Occipital lobe (tissue), 2 donors: ENCODE measurements around the gene THEM4. TPM values are rescaled to one million over a fixed set of nuclear protein-coding genes. Genes with fewer than 3 reads are reported as not detected.
"Not testable (repeated sequence)": the region's sequence is repeated elsewhere in the genome, so short reads cannot be mapped to it uniquely, and the experiment has no call there.

Source experiments
- DNase-seq: peaks from one replicate; lab custom pipeline; 2025; lab: John Stamatoyannopoulos, UW
- total RNA-seq: library from RNA; depleted of rRNA; stranded (reverse); fragments of >200 nt; gene quantifications from one replicate; pipeline ENCODE4 v1.2.3, GENCODE V29; 2014

Gene THEM4
- total RNA-seq, 1 donor from 2014 or later = 2.0 TPM

DNA sequence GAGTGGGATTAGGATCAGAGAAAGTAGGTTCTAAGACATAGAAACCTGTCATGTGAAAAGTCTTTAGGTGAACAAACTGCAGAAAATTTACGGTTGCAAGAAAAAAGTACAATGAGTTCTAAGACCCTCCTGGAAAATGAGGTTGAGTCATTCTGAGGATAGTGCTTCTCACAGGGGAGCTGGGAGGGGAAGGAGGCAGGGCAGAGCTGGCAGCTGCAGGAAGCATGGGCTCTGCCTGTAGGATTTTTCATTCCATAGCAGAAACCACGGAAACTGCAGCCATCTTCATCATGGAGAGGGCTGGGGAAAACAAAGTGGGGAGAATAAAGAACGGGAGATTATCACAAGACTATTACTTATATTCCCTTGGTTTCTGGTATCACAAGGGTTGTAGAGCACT lies 25.8 kb upstream of the THEM4 start:
- DNase-seq = no peak

DNA sequence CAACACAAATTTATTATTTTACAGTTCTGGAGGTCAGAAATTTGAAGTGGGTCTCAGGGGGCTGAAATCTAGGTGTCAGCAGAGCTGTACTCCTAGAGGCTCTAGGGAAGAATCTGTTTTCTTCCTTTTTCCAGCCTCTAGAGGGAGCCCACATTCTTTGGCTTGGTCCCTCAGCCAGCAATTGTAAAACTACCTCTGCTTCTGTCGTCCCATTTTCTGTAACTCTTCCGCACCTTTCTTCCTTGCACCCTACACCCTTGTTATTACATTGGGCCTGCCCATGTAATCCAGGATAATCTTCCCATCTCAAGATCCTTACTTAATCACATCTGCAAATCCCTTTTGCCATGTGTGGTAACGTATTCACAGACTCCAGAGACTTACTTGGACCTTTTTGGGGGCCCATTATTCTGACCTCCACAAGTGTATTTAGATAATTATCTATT lies 24.8 kb upstream of the THEM4 start:
- no peak for DNase-seq

DNA sequence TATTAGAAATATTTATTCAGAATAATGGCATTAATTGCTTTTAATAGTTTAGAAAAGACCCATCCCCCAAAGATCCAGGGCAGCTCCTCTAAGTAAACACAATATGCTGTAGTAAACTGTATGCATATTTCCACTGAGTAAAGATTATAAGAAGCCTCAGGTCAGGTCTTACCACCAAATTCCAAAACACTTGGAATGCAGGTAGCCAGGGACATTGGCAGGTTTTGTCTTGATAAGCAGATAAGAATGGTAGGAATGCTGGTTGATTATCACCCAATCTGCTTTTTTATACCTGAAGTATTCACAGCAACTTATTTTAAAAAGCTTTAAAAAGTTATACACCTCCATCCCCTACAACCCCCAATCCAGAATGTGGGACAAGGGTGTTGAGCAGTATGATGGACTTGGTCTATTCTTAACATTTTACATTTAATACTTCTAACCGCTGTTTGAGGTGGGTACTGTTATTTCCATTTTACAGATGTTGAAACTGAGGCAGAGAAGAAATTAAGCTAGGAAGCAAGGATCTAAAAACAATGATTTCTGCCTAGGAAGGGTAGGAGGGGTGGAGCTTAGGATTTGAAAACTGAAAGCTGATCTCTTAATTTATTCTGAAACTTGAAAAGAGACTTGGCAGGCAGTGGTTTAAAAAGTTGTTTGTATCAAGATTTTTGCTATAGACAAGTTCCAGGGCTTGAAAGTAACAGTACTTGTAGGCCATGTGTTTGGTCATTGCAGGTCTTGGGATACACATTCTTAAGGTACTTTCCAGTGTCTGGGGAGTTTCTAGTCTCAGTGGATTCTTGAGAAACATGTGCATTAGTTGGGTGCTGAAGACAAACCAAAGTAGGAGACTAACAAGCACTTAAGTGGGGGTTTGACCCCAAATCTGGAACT lies 15.6 kb upstream of the THEM4 start:
- no peak for DNase-seq

DNA sequence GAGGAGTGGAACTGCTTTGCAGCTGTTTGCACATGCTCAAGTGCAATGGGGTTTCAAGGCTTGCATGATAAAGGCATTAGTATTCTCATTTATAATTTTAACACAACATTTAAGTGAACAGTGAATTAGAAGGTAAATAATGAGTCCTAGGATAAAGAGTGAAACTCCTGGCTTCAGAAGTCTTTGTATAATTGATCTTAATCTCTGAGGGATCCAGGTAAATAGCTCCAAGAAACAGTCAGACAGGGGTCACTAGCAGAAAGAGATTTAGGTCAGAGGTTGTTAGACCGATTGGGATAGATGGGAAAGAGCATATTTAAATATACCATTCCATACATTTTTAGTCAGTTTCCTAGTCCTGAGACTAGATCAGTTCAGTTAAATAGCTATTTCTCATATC lies 14.1 kb upstream of the THEM4 start:
- no peak for DNase-seq

DNA sequence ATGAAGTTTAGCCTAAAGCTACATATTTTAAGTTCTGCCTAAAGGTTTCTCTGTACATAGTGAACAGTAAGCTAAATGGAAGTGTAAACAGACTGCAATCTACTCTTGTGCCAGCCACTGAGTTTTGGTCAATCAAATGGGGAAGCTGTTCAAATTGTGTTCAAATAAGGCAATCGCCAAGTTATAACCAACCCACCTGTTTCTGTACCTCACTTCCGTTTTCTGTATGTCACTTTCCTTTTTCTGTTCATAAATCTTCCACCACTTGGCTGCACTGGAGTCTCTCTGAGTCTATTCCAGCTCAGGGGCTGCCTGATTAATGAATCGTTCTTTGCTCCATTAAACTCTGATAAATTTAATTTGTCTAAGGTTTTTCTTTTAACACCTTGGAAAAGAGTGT lies 10.8 kb upstream of the THEM4 start:
- no peak for DNase-seq

DNA sequence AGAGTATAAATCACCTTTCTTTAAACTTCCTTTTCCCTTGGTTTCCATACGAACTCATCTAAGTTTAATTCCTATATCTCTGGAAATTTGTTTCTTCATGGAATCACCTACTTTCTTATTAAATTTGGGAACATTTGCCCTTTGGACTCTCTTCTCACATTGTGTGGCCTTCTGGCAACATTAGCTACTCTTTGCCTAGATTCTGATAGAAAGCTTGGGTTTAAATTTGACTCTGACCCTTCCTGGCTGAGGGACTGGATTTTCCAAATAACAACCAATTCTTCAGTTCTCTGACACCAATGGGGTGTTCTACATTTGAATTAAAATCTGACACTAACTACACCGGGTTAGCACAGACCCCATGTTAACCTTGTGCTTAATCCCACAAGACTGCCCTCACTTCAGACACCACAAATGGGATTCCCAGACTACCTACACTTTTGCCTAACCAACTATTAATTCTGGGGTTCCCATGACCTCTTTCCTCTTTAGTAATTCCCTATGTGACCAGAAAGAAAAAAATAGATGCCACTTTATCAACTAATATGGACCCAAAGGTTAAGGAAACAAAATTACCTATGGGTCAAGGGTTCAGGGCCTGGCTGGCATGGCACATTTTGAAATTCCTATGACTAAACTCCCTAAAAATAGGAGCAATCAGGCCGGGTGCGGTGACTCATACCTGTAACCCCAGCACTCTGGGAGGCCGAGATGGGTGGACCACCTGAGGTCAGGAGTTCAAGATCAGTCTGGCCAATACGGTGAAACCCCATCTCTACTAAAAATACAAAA lies 9.7 kb upstream of the THEM4 start:
- DNase-seq = no peak

DNA sequence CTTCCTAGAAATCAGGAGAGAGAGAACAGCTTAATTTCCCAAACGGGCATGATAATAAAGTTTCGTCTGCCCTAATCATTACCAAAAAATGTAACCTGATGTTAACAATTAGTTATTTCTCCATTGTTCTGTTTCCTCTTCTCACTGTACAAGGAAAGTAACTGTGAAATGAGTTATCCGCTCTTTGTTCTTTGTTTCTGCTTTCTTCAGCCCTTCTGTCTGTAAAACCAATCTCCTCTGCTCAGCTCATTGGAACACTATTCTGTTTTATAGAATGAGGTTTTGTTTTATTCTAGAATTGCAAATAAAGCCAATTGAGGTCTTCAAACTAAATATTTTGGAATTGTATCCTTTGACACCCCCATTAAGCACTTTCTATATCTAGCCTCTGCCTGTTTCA lies 8.8 kb upstream of the THEM4 start:
- no peak for DNase-seq

DNA sequence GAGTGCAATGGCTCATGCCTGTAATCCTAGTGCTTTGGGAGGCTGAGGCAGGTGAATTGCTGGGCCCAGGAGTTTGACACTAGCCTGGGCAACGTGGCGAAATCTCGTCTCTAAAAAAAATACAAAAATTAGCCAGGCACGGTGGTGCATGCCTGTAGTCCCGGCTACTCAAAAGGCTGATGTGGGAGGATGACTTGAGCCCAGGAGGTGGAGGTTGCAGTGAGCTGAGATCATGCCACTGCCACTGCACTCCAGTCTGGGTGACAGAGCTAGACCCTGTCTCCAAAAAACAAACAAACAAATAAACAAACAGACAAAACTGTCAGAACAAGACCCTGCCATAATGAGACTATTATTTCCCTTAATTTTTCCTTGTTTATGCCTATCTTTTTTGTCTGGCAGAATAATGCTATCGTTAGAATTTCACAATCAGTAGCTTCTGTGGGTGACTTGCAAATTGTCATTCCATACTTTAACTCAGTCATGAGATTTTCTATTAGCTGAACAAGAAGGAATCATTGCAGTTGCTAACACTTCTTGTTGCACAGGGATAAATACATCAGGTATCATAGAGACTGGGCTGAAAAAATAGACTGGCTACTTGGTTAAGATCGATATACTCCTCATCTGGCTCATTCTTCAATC lies 7.5 kb upstream of the THEM4 start:
- DNase-seq = no peak

DNA sequence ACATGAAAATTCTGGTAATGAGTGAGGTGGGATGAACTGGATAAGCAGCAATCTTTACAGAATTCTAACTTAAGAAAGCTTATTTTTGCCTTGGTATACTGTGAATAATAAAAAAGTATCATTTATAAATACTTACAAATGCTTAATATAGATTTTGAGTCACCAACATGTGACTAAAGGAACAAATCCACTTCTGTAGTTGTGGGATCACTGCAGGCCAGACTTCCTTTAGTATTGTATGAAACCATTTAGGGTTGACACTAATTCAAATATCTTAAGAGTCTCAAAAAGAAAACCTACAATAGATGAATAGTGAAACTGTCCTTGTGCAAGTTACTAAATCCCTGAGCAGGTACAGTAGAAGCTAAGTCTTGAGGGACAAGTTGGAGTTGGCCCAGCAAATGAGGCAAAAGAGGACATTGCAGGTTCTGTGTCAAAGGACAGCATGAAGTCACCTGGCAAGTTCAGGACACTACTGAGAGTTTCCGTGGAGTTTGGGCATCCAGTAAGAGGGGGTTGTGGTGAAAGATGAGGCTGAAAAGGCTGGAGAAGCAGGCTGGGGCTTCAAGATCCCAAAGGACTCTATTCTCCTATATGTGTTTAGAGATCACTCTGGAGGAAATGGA lies 5.9 kb upstream of the THEM4 start:
- DNase-seq = no peak

DNA sequence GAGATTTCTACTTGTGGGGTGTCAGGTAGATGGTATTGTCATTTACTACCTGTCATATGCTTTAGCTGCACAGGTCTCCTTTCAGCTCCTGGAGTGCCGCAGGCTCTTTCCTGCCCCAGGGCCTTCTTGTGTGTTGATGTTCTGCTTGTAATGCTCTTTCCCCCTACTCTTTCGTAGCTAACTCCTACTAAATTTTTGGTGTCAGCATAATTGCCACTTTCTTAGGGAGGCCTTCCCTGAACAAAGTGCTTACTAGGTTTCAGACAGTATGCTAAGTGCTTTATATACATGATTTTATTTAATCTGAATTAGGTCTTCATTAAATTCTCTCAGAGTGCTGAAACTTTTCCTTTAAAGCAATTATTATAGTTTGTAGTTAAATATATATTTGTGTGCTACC lies 4.8 kb upstream of the THEM4 start:
- no peak for DNase-seq

DNA sequence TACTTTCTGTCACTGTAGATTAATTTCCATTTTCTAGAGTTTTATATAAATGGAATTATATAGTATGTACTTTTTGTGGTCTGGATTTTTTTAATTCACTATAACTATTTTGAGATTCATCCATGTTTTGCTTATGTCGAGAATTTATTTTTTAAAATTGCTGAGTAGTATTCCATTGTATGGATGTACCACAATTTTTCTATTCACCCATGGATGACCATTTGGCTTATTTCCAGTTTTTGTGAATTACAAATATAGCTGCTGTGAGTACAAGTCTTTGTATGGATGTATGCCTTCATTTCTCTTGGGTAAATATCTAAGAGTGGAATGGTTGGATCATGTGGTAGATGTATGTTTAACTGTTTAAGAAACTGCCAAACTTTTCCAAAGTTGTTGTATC lies 3.7 kb upstream of the THEM4 start:
- no peak for DNase-seq

DNA sequence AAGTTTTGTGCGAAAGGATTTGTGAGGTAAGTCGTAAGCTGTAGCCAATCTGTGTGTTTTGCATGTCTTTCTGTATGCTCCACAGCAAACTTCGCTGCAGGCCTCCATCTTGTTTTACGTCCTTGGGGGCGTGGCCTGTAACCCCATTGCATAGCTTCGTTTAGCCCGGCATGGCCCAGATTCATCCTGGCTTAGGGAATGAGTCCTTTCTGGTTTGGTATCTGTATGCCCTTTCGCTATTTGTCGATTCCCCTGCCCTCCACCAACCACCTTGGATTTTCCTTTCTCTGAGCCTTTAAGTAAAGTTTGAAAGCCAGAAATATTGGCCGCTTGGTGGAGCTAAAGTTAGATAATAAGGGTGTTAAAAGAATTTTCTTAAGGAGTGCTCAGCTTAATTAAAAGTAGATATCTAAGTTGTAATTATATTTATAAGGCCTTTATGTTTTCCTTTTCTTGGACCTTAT lies 1.1 kb downstream of the THEM4 start:
- DNase-seq = no peak

DNA sequence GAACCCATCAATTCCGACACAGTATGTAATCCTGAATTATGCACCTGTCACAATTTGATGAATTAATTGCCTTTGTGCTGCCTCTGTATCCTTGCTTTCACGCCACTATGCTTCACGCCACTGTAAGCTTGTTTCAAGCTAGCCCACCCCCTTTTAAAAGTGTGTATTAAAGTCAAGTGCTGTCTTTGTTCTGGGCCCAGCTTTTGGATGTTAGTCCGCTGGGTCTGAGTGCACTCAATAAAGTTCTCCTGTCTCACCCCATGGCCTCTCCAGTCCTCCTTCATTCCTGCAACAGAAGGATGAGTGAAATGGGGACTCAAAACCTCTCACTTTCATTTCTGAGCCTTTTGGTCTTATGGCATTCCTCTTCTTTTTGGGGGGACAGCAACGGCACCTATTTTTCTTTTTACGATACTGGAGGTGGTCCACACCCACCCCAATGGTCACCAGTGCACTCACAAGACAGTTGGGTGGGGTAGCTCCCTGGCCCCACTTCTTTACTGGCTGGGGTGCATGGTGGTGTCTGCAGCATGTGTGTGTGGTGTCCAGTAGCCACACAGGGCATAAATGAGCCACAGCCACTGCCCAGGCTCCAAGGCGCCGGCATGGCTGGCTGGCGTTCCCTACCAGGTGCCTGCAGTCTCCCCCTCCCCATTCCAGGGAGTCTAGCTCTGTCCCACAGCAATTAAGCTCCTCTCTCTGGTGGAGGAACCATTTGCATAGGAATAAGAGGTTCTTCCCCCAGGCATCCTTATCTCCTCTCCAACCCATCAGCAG lies 1.8 kb downstream of the THEM4 start:
- no peak for DNase-seq

DNA sequence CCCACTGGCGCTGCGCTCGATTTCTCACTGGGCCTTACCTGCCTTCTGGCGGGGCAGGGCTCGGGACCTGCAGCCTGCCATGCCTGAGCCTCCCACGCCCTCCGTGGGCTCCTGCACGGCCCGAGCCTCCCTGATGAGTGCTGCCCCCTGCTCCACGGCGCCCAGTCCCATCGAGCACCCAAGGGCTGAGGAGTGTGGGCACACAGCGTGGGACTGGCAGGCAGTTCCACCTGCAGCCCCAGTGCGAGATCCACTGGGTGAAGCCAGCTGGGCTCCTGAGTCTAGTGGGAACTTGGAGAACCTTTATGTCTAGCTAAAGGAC lies 3.0 kb downstream of the THEM4 start:
- DNase-seq = not testable (repeated sequence)

DNA sequence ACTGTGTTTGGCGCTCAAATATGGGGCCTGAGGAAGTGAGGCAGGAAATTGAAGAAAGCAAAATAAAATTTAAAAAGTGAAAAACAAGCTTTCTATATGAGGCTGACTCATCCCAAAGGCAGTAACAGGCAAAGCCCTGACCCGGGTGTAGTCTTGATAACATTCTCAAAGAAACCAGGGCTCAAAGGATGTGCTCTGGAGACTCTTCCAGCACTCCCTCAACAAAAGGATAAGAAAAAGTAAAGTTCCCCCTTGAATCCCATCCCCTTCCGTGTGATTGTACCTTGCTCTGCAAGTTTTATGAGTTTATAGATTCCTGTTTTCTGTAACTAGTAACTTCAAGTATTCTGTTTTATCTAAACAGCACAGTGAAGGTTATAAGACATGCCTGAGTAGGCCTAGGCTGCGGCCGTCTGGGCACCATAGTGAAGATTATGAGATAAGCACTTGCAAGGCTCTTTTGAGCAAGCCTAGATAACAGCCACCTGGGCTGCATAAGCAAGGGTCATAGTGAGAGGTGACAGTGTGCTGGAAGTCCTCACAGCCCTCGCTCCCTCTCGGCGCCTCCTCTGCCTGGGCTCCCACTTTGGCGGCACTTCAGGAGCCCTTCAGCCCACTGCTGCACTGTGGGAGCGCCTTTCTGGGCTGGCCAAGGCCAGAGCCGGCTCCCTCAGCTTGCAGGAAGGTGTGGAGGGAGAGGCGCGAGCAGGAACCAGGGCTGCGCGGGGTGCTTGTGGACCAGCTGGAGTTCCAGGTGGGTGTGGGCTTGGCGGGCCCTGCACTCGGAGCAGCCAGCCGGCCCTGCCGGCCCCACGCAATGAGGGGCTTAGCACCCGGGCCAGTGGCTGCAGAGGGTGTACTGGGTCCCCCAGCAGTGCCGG lies 3.6 kb downstream of the THEM4 start:
- not testable (repeated sequence) for DNase-seq

DNA sequence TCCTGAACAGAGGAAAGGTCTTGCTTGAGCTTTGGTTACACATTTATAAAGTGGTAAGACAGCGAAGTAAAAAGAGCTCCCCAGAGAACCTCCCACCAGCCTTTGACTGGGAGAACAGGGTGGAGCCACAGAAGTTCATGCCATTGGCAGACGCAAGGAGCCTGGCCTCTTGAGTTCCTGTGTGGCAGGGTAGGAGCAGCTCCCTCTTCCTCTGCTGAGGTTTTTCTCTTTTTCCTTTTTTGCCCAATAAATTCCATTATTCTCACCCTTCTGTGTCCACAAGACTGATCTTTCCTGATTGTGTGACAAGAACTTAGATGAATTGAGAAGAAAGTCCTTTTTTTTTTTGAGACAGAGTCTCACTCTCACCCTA lies 4.3 kb downstream of the THEM4 start:
- no peak for DNase-seq

DNA sequence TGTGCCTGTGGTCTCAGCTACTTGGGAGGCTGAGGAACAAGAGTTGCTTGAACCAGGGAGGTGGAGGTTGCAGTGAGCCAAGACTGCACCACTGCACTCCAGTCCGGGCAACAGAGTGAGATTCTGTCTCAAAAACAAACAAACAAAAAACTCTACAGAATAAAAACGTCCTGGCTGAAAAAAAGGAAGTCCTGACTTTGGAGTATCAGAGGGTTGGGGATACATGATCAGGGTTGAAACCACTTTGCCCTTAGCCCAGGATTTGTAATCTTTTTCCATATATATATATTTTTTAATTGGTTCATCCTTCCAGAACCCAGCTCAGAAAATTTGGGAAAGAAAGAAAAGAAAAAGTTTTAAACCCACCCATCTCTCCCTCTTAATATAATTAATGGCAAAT lies 6.5 kb downstream of the THEM4 start:
- no peak for DNase-seq

DNA sequence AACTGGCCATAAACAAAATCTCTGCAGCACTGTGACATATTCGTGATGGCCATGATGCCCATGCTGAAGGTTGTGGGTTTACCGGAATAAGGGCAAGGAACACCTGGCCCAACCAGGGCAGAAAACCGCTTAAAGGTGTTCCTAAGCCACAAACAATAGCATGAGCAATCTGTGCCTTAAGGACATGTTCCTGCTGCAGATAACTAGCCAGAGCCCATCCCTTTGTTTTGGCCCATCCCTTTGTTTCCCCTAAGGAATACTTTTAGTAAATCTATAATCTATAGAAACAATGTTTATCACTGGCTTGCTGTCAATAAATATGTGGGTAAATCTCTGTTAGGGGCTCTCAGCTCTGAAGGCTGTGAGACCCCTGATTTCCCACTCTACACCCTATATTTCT lies 8.5 kb downstream of the THEM4 start:
- not testable (repeated sequence) for DNase-seq

DNA sequence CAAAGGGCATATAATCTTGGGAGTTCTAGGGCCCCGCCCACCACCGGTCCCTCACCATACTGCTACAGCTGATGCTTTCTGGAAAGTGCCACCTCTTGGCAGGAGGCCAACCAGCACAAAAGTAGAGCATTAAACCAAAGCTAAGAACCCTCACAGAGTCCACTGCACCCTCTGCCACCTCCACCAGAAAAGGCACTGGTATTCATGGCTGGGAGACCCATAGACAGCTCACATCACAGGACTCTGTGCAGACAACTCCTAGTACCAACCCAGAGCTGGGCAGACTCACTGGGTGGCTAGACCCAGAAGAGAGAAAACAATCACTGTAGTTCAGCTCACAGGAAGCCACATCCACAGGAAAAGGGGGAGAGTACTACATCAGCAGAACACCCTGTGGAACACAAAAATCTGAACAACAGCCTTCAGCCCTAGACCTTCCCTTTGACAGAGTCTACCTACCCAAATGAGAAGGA lies 10.8 kb downstream of the THEM4 start:
- no peak for DNase-seq

DNA sequence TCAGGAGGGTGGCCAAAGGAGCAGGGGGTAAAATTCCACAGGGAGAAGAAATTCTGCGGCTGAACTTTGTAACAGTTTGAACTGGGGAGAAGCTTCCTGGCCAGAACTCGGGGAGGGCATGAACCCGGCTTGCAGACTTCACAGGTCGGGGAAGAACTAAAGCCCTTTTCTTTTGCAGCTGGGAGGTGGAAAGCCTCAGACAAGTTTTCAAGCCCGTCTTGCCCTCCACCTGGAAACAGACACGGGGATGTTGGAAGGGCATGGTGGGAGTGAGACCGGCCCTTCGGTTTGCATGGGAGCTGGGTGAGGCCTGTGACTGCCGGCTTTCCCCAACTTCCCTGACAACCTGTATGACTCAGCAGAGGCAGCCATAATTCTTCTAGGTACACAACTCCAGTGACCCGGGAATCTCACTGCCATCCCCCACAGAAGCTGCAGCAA lies 11.3 kb downstream of the THEM4 start:
- DNase-seq = no peak
